RWPE2 (cell line): Measurements from ENCODE around the gene GNGT2.

Source experiments
- ATAC-seq: fragments of 200-7000 bp; cut with Tn5 transposase; 3 replicates; pipeline ENCODE4 v1.9.1; 2021; ENCODE audit warnings: low read depth
- DNase-seq: peaks from one replicate; pipeline ENCODE4 v3.0.0-alpha.2; 2020; ENCODE audit warnings: low spot score
- H3K27ac ChIP-seq: fragments of 450-650 bp; 2 replicates; pipeline ENCODE4 v1.5.1; 2017; ENCODE audit warnings: mild to moderate bottlenecking; ENCODE audit not compliant: poor library complexity, severe bottlenecking
- H3K27me3 ChIP-seq: fragments of 250-450 bp; sonication (Bioruptor Pico); 2 replicates; pipeline ENCODE4 v1.5.1; 2021; ENCODE audit warnings: mild to moderate bottlenecking, moderate library complexity; ENCODE audit not compliant: insufficient read depth, poor library complexity, severe bottlenecking
- H3K36me3 ChIP-seq: fragments of 250-450 bp; sonication (Bioruptor Pico); 2 replicates; pipeline ENCODE4 v1.5.1; 2020; ENCODE audit warnings: low read depth, mild to moderate bottlenecking, moderate library complexity
- H3K4me1 ChIP-seq: fragments of 250-450 bp; sonication (Bioruptor Pico); 2 replicates; pipeline ENCODE4 v1.5.1; 2021; ENCODE audit warnings: mild to moderate bottlenecking, moderate library complexity; ENCODE audit not compliant: insufficient read depth, poor library complexity, severe bottlenecking
- H3K4me3 ChIP-seq: fragments of 250-450 bp; sonication (Bioruptor Pico); 2 replicates; pipeline ENCODE4 v1.5.1; 2021; ENCODE audit warnings: mild to moderate bottlenecking, moderate library complexity; ENCODE audit not compliant: severe bottlenecking
- H3K9me3 ChIP-seq: fragments of 250-450 bp; sonication (Bioruptor Pico); 2 replicates; pipeline ENCODE4 v1.5.1; 2021; ENCODE audit warnings: mild to moderate bottlenecking, moderate library complexity; ENCODE audit not compliant: severe bottlenecking
- CTCF ChIP-seq: fragments of 450-650 bp; IDR thresholded peaks from one replicate; pipeline ENCODE4 v1.5.1; 2017; ENCODE audit warnings: mild to moderate bottlenecking, moderate library complexity; ENCODE audit not compliant: poor library complexity, severe bottlenecking

The GNGT2 gene

GRCh38 chr17:49216953-49217650 is 6.7 kb upstream of the GNGT2 start:
- Histone ChIP-seq H3K27ac (no peak overlapping the region), H3K36me3 (no peaks in the 10 kb centered on the region), H3K27me3 (peaks cover 2% of the 10 kb centered on the region), H3K4me1 (no peaks in the 10 kb centered on the region), H3K4me3 (no peak overlapping the region), H3K9me3 (no peaks in the 10 kb centered on the region)
- DNase-seq, result no peak
- no peak for TF ChIP-seq CTCF
- ATAC-seq, result no peak

GRCh38 chr17:49216482-49216881 is 6.1 kb upstream of the GNGT2 start:
- Histone ChIP-seq H3K9me3 (no peaks in the 10 kb centered on the region), H3K36me3 (no peaks in the 10 kb centered on the region), H3K27ac (no peak overlapping the region), H3K4me1 (no peaks in the 10 kb centered on the region), H3K4me3 (no peak overlapping the region), H3K27me3 (no peaks in the 10 kb centered on the region)
- DNase-seq, result no peak
- ATAC-seq, result no peak
- no peak for TF ChIP-seq CTCF

- DNase-seq (no peak), ATAC-seq (no peak)
- Histone ChIP-seq H3K27ac (no peak overlapping the region), H3K4me3 (no peak overlapping the region), H3K27me3 (no peaks in the 10 kb centered on the region), H3K36me3 (no peaks in the 10 kb centered on the region), H3K9me3 (no peaks in the 10 kb centered on the region), H3K4me1 (no peaks in the 10 kb centered on the region)
- no peak for TF ChIP-seq CTCF
Measured at GRCh38 chr17:49214676-49215360, 4.4 kb upstream of the GNGT2 start.

GRCh38 chr17:49213847-49214246 is 3.5 kb upstream of the GNGT2 start:
- DNase-seq (no peak), ATAC-seq (no peak)
- no peaks in the 10 kb centered on the region for H3K9me3 ChIP-seq
- no peak for TF ChIP-seq CTCF
- H3K36me3 ChIP-seq, result no peaks in the 10 kb centered on the region
- no peaks in the 10 kb centered on the region for H3K4me1 ChIP-seq
- no peak overlapping the region for H3K4me3 ChIP-seq
- no peak overlapping the region for H3K27ac ChIP-seq
- no peaks in the 10 kb centered on the region for H3K27me3 ChIP-seq

- Histone ChIP-seq H3K36me3 (no peaks in the 10 kb centered on the region), H3K27me3 (no peaks in the 10 kb centered on the region), H3K27ac (no peak overlapping the region), H3K9me3 (no peaks in the 10 kb centered on the region), H3K4me3 (no peak overlapping the region), H3K4me1 (no peaks in the 10 kb centered on the region)
- no peak for DNase-seq
- no peak for TF ChIP-seq CTCF
- no peak for ATAC-seq
Measured at GRCh38 chr17:49213399-49213798, 3.0 kb upstream of the GNGT2 start.
